Progenitor cell of endocrine pancreas (in vitro differentiated cells): ENCODE results near the gene CERK. TPM values are rescaled to one million over a fixed set of nuclear protein-coding genes. Genes with fewer than 3 reads are reported as not detected.

Source experiments
- DNase-seq: peaks from one replicate; pipeline ENCODE4 v3.0.0; 2021; ENCODE audit warnings: low spot score; ENCODE audit not compliant: unreplicated experiment
- H3K27ac Mint-ChIP-seq: 2 replicates; pipeline ENCODE4 v1.8.0; 2021; ENCODE audit warnings: mild to moderate bottlenecking, moderate library complexity, mixed read lengths
- H3K27me3 Mint-ChIP-seq: 2 replicates; pipeline ENCODE4 v1.8.0; 2021; ENCODE audit warnings: mixed read lengths
- H3K36me3 Mint-ChIP-seq: 2 replicates; pipeline ENCODE4 v1.8.0; 2022; ENCODE audit warnings: mixed read lengths; ENCODE audit not compliant: insufficient read depth
- H3K4me1 Mint-ChIP-seq: 2 replicates; pipeline ENCODE4 v1.8.0; 2021; ENCODE audit warnings: low read depth, mixed read lengths
- H3K4me3 Mint-ChIP-seq: 2 replicates; pipeline ENCODE4 v1.8.0; 2021; ENCODE audit warnings: low read depth, mild to moderate bottlenecking, moderate library complexity, mixed read lengths
- H3K9me3 Mint-ChIP-seq: 2 replicates; pipeline ENCODE4 v1.8.0; 2021; ENCODE audit warnings: low read depth, mixed read lengths
- total RNA-seq: library from RNA; stranded (reverse); gene quantifications from 2 replicates; pipeline ENCODE4 v1.2.1, GENCODE V29; 2021
- TF ChIP-seq, protein P1 (sequence below): fragments of 200-600 bp; sonication (generic); IDR thresholded peaks from one replicate; pipeline ENCODE4 v1.5.0; 2021; ENCODE audit warnings: antibody characterized with exemption, mild to moderate bottlenecking; ENCODE audit not compliant: unreplicated experiment

Gene CERK
- total RNA-seq, 1 donor from 2014 or later = 62.0 TPM

DNA sequence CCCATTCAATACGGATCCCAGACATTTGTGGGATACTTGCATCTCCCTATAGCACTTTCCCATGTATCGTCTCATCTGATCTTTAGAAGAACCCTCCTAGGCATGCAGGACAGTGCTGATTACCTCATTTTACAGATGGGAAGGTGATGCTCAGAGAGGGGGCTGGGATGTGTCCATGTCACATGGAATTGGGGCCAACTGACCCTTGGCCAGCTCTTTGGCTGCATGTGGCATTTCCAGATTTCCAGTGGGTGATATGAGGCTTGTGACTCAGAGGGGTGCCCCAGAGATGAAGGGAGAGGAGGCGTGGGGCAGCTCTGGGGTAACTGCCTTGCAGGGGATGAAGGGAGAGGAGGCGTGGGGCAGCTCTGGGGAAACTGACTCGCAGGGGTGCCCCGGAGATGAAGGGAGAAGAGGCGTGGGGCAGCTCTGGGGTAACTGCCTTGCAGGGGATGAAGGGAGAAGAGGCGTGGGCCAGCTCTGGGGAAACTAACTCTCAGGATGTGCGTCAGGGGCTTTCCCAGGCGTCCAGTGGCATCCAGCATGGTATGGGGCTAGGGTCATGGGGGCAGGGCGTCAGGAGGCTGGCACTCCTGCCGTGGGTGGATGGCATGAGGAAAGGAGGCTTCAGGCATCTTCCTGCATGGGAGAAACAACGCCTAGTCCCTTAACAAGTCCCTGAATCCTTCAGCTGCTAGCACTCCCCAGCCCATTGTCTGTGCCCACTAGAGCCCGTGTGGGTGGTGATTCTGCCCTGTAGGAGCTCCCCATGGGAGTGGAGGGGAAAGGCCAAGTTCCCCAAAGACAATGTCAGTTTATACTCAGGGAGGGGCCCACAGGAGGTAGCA is 11.9 kb upstream of the CERK start:
- Mint-ChIP-seq H3K27ac (peak overlapping the region; percentile 3), H3K36me3 (no peaks in the 10 kb centered on the region)

DNA sequence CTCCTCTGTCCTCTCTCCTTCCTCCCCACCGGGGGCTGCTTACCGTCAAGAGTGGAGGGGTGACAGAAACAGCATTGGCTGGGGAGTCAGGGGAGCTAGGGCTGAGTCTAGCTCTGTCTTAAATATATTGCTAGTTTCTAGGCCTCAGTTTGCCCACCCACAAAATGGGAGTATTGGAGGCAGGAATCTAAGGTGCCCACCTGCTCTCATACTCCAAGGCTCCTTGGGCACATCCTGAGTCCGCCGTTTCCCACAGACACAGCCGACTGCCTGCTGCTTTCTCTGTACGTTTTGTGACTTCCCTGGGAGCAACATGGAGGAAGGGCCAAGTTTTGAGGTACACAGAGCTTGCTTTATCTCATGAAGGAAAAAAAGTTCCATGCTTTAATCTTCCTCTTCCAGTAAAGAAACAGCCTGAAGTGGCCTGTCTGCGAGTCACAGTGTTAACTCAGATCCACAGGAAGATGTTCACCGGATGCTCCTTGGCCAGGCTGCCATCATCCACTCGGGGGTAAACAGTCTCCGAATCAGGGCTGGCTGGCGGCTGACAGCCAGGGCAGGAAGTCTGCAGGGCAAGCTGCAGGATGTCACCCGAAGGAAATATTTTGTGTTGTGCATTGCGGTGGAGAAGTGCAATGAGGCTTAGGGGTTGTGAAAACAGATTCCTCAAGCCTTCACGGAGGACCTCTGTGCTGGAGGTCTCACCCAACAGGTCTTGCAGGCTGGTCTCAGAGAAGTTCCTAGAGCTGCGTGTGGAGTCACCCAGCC is 11.0 kb upstream of the CERK start:
- Mint-ChIP-seq H3K9me3 (no peaks in the 10 kb centered on the region), H3K27ac (no peak overlapping the region), H3K4me1 (peaks cover 2% of the 10 kb centered on the region), H3K27me3 (peaks cover 39% of the 10 kb centered on the region), H3K4me3 (no peak overlapping the region), H3K36me3 (no peaks in the 10 kb centered on the region)
- TF ChIP-seq, protein P1, sequence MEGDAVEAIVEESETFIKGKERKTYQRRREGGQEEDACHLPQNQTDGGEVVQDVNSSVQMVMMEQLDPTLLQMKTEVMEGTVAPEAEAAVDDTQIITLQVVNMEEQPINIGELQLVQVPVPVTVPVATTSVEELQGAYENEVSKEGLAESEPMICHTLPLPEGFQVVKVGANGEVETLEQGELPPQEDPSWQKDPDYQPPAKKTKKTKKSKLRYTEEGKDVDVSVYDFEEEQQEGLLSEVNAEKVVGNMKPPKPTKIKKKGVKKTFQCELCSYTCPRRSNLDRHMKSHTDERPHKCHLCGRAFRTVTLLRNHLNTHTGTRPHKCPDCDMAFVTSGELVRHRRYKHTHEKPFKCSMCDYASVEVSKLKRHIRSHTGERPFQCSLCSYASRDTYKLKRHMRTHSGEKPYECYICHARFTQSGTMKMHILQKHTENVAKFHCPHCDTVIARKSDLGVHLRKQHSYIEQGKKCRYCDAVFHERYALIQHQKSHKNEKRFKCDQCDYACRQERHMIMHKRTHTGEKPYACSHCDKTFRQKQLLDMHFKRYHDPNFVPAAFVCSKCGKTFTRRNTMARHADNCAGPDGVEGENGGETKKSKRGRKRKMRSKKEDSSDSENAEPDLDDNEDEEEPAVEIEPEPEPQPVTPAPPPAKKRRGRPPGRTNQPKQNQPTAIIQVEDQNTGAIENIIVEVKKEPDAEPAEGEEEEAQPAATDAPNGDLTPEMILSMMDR = no peak
- DNase-seq = no peak

More for the DNA sequence above, 11.9 kb upstream of the CERK start:
- Mint-ChIP-seq H3K4me1 (no peaks in the 10 kb centered on the region), H3K27me3 (peaks cover 39% of the 10 kb centered on the region), H3K9me3 (no peaks in the 10 kb centered on the region), H3K4me3 (no peak overlapping the region)
- DNase-seq = no peak
- TF ChIP-seq, protein P1 = no peak

DNA sequence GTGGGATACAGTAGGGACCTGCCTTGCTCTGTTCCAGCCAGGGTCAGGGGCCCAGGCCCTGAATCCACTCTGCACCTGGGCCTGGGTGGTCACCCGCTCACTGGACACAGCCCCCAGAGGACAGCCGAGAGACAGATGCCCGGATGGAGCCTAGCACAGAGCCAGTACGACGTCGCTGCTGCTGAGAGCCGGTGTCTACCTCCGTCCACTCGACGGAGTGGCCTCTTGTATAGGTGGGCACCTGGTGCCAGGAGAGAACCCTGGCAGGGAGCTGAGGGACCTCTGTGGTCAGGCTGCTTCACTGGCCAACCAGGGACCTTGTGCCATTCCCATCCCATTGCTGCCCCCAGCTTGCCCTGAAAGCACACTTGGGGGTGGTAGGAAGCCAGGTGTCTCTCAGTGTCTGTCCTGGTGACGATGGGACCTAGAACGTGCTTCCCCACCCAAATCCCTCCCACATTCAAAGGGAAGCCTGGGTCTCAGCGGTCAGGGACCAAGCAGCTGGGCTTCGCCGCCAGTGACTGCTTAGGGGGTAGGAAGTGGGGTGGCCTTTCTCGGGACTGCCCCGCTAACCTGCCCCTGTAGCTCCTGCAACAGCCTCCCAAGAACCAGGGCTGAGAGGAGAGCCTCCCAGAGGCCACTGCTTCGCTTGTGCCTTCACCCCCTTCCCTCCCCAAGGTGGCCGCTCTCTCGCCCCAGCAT is 10.3 kb upstream of the CERK start:
- Mint-ChIP-seq H3K9me3 (no peaks in the 10 kb centered on the region), H3K27ac (no peak overlapping the region), H3K4me1 (peaks cover 2% of the 10 kb centered on the region), H3K4me3 (no peak overlapping the region), H3K36me3 (no peaks in the 10 kb centered on the region), H3K27me3 (peaks cover 39% of the 10 kb centered on the region)
- DNase-seq = no peak
- TF ChIP-seq, protein P1 = no peak

- Mint-ChIP-seq H3K4me1 (peaks cover 3% of the 10 kb centered on the region), H3K9me3 (no peaks in the 10 kb centered on the region), H3K4me3 (no peak overlapping the region), H3K27ac (no peak overlapping the region), H3K36me3 (no peaks in the 10 kb centered on the region), H3K27me3 (peaks cover 39% of the 10 kb centered on the region)
- TF ChIP-seq, protein P1 = no peak
- no peak for DNase-seq
Measured at GRCh38 chr22:46747646-46748045, 9.6 kb upstream of the CERK start.

- Mint-ChIP-seq H3K36me3 (no peaks in the 10 kb centered on the region), H3K4me1 (peaks cover 3% of the 10 kb centered on the region), H3K9me3 (no peaks in the 10 kb centered on the region), H3K4me3 (no peak overlapping the region), H3K27ac (no peak overlapping the region), H3K27me3 (peaks cover 39% of the 10 kb centered on the region)
- TF ChIP-seq, protein P1 = no peak
- DNase-seq = no peak
Measured at GRCh38 chr22:46746620-46747019, 8.6 kb upstream of the CERK start.
